Heart left ventricle (tissue), 13 donors: ENCODE results near the gene C14orf180.

Experiments used
- POLR2A ChIP-seq, 2 donors: fragments of 450-650 bp; IDR thresholded peaks; one replicate each; pipeline ENCODE4 v1.6.1; 2017; ENCODE audit warnings: antibody characterized with exemption in 2 of 2, mild to moderate bottlenecking in 2 of 2, moderate library complexity in 2 of 2
- TF ChIP-seq, protein P1 (sequence below), 12 donors: fragments of 200-600 bp; sonication (generic) in 4 of 12; IDR thresholded peaks; one replicate each; pipeline versions ENCODE4 v1.5.0 to v1.8.0; 2018 to 2022; ENCODE audit warnings: antibody characterized with exemption in 12 of 12, mild to moderate bottlenecking in 5 of 12
- donor health status: ischemic (EF 13 %, LVEDD 7.1; RV severe dilation, severe dysfunction).
- donor health status: DM: no; HTN: yes; CAD: no.
- donor health status: DM: no; HTN: no; CAD: no.
- donor health status: ischemic (EF 25% LVEDD 6.9; RV normal size, moderate dysfunction).
- donor health status: ischemic (EF 25% LVEDD 5.7; RV mildly dilated, moderate dysfunction).
- donor health status: ischemic (EF 35%, LVEDD 5.7; RV mildly dilated, moderate dysfunction).
- donor health status: nonischemic (EF 11% LVEDD 7.7; RV severe dilation, severe dysfunction).
- donor health status: DM: yes; HTN: yes; CAD: no.
- donor health status: PGD.
- donor health status: ischemic (EF 29% LVEDD 5.4; RV normal size, mild dysfunction).
- donor health status: nonischemic (EF 23%, LVEDD 6.1; RV moderate dilation, normal function).

DNA sequence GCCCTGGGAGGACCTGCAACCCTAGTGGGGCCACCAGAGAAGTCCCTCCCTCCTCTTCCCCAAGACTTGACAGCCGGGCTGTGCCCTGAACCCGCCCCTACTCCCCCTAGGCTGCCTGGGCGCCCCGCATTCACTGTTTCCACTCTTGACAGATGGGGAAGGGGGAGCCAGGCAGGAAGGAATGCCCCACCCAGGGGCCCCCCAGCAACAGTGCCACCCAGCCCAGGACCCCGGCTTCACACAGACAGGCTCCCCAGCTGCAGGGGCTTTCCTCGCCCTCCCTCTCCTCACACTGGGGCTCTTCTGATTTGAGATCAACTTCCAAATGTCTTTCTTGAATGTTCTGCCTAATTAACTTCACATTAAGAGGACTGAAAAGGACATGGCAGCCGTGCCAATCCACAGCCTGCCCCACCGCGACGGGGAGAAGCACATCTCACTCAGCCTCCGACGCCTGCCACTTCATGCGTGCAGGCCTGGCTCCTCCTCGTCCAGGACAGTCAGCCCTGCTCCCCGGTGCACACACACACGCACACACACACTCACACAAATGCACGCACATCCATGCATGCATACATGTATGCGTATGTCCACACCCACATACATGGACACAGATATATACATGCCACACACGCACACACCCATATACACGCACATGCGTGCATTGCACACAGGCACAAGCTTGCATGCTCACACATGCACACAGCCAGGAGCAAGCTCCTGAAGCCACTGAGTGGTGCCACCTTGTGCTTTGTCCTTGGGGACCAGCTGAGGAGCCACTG is 19.6 kb upstream of the C14orf180 start:
- TF ChIP-seq, protein P1, sequence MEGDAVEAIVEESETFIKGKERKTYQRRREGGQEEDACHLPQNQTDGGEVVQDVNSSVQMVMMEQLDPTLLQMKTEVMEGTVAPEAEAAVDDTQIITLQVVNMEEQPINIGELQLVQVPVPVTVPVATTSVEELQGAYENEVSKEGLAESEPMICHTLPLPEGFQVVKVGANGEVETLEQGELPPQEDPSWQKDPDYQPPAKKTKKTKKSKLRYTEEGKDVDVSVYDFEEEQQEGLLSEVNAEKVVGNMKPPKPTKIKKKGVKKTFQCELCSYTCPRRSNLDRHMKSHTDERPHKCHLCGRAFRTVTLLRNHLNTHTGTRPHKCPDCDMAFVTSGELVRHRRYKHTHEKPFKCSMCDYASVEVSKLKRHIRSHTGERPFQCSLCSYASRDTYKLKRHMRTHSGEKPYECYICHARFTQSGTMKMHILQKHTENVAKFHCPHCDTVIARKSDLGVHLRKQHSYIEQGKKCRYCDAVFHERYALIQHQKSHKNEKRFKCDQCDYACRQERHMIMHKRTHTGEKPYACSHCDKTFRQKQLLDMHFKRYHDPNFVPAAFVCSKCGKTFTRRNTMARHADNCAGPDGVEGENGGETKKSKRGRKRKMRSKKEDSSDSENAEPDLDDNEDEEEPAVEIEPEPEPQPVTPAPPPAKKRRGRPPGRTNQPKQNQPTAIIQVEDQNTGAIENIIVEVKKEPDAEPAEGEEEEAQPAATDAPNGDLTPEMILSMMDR (IDR thresholded peaks at IDR 0.05): no peak
- no peak for TF ChIP-seq POLR2A (IDR thresholded peaks at IDR 0.05)
